Smooth muscle cell (in vitro differentiated cells): ENCODE data around the gene FAM204A. TPM values are rescaled to one million over a fixed set of nuclear protein-coding genes. Genes with fewer than 3 reads are reported as not detected.
A peak's percentile ranks its signal among the peaks of the same experiment; 100 is the strongest.

Source experiments
- DNase-seq: peaks from one replicate; lab custom pipeline; 2025; ENCODE audit not compliant: unreplicated experiment; lab: John Stamatoyannopoulos, UW
- H2AFZ ChIP-seq: fragments of 200-600 bp; sonication (generic); 2 replicates; pipeline ENCODE4 v1.6.0; 2016; ENCODE audit warnings: antibody characterized with exemption, low read depth, mild to moderate bottlenecking
- H3F3A ChIP-seq: fragments of 200-600 bp; sonication (generic); 2 replicates; pipeline ENCODE4 v1.6.0; 2017; ENCODE audit warnings: antibody characterized with exemption, low read depth
- H3K27ac ChIP-seq: fragments of 200-600 bp; sonication (generic); 2 replicates; pipeline ENCODE4 v1.5.1; 2016; ENCODE audit warnings: low read depth, mild to moderate bottlenecking
- H3K27me3 ChIP-seq: fragments of 200-600 bp; sonication (generic); 2 replicates; pipeline ENCODE4 v1.6.1; 2016; ENCODE audit warnings: low read depth, mild to moderate bottlenecking
- H3K36me3 ChIP-seq: fragments of 200-600 bp; sonication (generic); 2 replicates; pipeline ENCODE4 v1.5.1; 2016; ENCODE audit warnings: low read depth
- H3K4me1 ChIP-seq: fragments of 200-600 bp; sonication (generic); 2 replicates; pipeline ENCODE4 v1.5.1; 2016; ENCODE audit warnings: low read depth
- H3K4me2 ChIP-seq: fragments of 200-600 bp; sonication (generic); 2 replicates; pipeline ENCODE4 v1.6.0; 2016; ENCODE audit warnings: mild to moderate bottlenecking
- H3K4me3 ChIP-seq: fragments of 200-600 bp; sonication (generic); 2 replicates; pipeline ENCODE4 v1.5.1; 2016; ENCODE audit warnings: mild to moderate bottlenecking
- H3K79me2 ChIP-seq: fragments of 200-600 bp; sonication (generic); 2 replicates; pipeline ENCODE4 v1.6.0; 2016; ENCODE audit warnings: low read depth, mild to moderate bottlenecking
- H3K9ac ChIP-seq: fragments of 200-600 bp; sonication (generic); 2 replicates; pipeline ENCODE4 v1.6.0; 2016; ENCODE audit warnings: low read depth
- H3K9me3 ChIP-seq: fragments of 200-600 bp; sonication (generic); replicated peaks from 2 replicates; pipeline ENCODE4 v1.5.1; 2016; ENCODE audit warnings: low read depth
- H4K20me1 ChIP-seq: fragments of 200-600 bp; sonication (generic); 2 replicates; pipeline ENCODE4 v1.6.0; 2016; ENCODE audit warnings: low read depth
- CTCF ChIP-seq: fragments of 200-600 bp; sonication (generic); IDR thresholded peaks from 2 replicates; pipeline ENCODE4 v1.5.1; 2017; ENCODE audit warnings: borderline replicate concordance, mild to moderate bottlenecking, antibody characterized with exemption; ENCODE audit not compliant: insufficient read depth, poor library complexity, severe bottlenecking
- WGBS: methylation state at CpG from one replicate; pipeline ENCODE4 v1.1.7; 2016; ENCODE audit warnings: low lambda C conversion rate; 5-methylcytosine and 5-hydroxymethylcytosine counted together
- polyA plus RNA-seq: library from polyadenylated mRNA; unstranded; fragments of >200 nt; fragmentation: Nextera tagmentation; extraction: Ambion mirVana; gene quantifications from 2 replicates; pipeline ENCODE4 v1.2.1, GENCODE V29; 2016
- total RNA-seq: library from RNA; depleted of rRNA; stranded (reverse); fragments of >200 nt; gene quantifications from 2 replicates; pipeline ENCODE4 v1.2.3, GENCODE V29; 2014

The FAM204A gene
- total and polyA plus RNA-seq, 2 experiments from 2014 or later = 67.9 to 73.4 TPM

- Histone ChIP-seq H3K4me3 (no peak overlapping the region), H2AFZ (no peak overlapping the region), H3K4me1 (peaks cover 17% of the 10 kb centered on the region), H3K9me3 (no peaks in the 10 kb centered on the region), H3K79me2 (no peaks in the 10 kb centered on the region), H3K27ac (no peak overlapping the region), H3K36me3 (no peaks in the 10 kb centered on the region), H3F3A (no peaks in the 10 kb centered on the region), H3K4me2 (no peak overlapping the region), H4K20me1 (no peaks in the 10 kb centered on the region), H3K9ac (no peak overlapping the region), H3K27me3 (peaks cover 17% of the 10 kb centered on the region)
- TF ChIP-seq CTCF = no peak
- 100% methylated on average over 1 of the region's 1 CpG for WGBS
- no peak for DNase-seq
These were observed 68.5 kb downstream of the FAM204A start for GRCh38 chr10:118273662-118274061.

- Histone ChIP-seq H3K27ac (peak overlapping the region; percentile 1), H3K79me2 (no peaks in the 10 kb centered on the region), H3K9me3 (no peaks in the 10 kb centered on the region), H3K4me2 (peak overlapping the region; percentile 82), H3K9ac (no peak overlapping the region), H4K20me1 (no peaks in the 10 kb centered on the region), H3F3A (no peaks in the 10 kb centered on the region), H3K27me3 (peaks cover 26% of the 10 kb centered on the region), H2AFZ (peak overlapping the region; percentile 68), H3K36me3 (no peaks in the 10 kb centered on the region), H3K4me1 (peaks cover 17% of the 10 kb centered on the region), H3K4me3 (peak overlapping the region; percentile 44)
- WGBS = 75% methylated on average over 4 of the region's 4 CpGs
- TF ChIP-seq CTCF = no peak
- DNase-seq = no peak
These were observed 69.4 kb downstream of the FAM204A start for GRCh38 chr10:118272767-118273166.

- no peaks in the 10 kb centered on the region for H4K20me1 ChIP-seq
- H2AFZ ChIP-seq = peak overlapping the region; percentile 68
- TF ChIP-seq CTCF = no peak
- peaks cover 17% of the 10 kb centered on the region for H3K4me1 ChIP-seq
- H3K9ac ChIP-seq = no peak overlapping the region
- WGBS = 4% methylated on average over 16 of the region's 16 CpGs
- peak overlapping the region; percentile 44 for H3K4me3 ChIP-seq
- DNase-seq = no peak
- H3K27ac ChIP-seq = peak overlapping the region; percentile 1
- H3K36me3 ChIP-seq = no peaks in the 10 kb centered on the region
- no peaks in the 10 kb centered on the region for H3K79me2 ChIP-seq
- peaks cover 31% of the 10 kb centered on the region for H3K27me3 ChIP-seq
- H3K4me2 ChIP-seq = peak overlapping the region; percentile 82
- no peaks in the 10 kb centered on the region for H3K9me3 ChIP-seq
- no peaks in the 10 kb centered on the region for H3F3A ChIP-seq
These were observed 69.9 kb downstream of the FAM204A start for GRCh38 chr10:118272149-118272721.

- Histone ChIP-seq H3K4me2 (peak overlapping the region; percentile 82), H3K4me3 (peak overlapping the region; percentile 44), H2AFZ (peak overlapping the region; percentile 68), H3K9me3 (no peaks in the 10 kb centered on the region), H3K27ac (no peak overlapping the region), H3K9ac (no peak overlapping the region), H3K79me2 (no peaks in the 10 kb centered on the region), H3F3A (no peaks in the 10 kb centered on the region), H3K27me3 (peaks cover 37% of the 10 kb centered on the region), H3K4me1 (peaks cover 17% of the 10 kb centered on the region), H4K20me1 (no peaks in the 10 kb centered on the region), H3K36me3 (no peaks in the 10 kb centered on the region)
- WGBS = 23% methylated on average over 5 of the region's 5 CpGs
- no peak for DNase-seq
- TF ChIP-seq CTCF = no peak
These were observed 70.5 kb downstream of the FAM204A start for GRCh38 chr10:118271671-118272070.
